ENCODE results near the gene PRSS12.

DNA sequence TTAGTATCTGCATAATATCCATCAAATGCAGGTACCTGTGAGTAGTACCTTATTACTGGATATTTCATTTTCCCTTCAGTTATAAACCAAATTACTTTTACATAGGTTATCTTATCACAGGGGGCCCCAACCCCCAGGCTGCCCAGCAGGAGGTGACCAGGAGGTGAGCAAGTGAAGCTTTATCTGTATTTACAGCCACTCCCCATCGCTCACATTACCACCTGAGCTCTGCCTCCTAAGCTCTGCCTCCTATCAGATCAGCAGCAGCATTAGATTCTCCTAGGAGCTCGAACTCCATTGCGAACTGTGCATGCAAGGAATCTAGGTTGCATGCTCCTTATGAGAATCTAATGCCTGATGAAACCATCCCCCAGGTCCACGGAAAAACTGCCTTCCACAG, 6.3 kb downstream of the PRSS12 start:
- TF ChIP-seq, protein P1, sequence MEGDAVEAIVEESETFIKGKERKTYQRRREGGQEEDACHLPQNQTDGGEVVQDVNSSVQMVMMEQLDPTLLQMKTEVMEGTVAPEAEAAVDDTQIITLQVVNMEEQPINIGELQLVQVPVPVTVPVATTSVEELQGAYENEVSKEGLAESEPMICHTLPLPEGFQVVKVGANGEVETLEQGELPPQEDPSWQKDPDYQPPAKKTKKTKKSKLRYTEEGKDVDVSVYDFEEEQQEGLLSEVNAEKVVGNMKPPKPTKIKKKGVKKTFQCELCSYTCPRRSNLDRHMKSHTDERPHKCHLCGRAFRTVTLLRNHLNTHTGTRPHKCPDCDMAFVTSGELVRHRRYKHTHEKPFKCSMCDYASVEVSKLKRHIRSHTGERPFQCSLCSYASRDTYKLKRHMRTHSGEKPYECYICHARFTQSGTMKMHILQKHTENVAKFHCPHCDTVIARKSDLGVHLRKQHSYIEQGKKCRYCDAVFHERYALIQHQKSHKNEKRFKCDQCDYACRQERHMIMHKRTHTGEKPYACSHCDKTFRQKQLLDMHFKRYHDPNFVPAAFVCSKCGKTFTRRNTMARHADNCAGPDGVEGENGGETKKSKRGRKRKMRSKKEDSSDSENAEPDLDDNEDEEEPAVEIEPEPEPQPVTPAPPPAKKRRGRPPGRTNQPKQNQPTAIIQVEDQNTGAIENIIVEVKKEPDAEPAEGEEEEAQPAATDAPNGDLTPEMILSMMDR (IDR thresholded peaks at IDR 0.05) = no peak
- TF ChIP-seq POLR2A (IDR thresholded peaks at IDR 0.05) = no peak
